GM12878 (cell line): ENCODE results near the gene SLCO2A1. TPM values are rescaled to one million over a fixed set of nuclear protein-coding genes. Genes with fewer than 3 reads are reported as not detected.

ENCODE experiments used
- MEF2B ChIP-seq: fragments of 450-650 bp; IDR thresholded peaks from 2 replicates; pipeline ENCODE4 v1.6.1; 2018; ENCODE audit warnings: mild to moderate bottlenecking, moderate library complexity; ENCODE audit not compliant: partially characterized antibody, poor library complexity, severe bottlenecking
- TCF3 ChIP-seq: IDR thresholded peaks from 2 replicates; pipeline ENCODE4 v1.6.1; 2012; ENCODE audit warnings: low read depth, mild to moderate bottlenecking, low read length, borderline replicate concordance; ENCODE audit not compliant: insufficient read depth
- polyA plus RNA-seq, 11 experiments: library from polyadenylated mRNA; depleted of rRNA in 4 of 11; unstranded in 6 of 11; stranded (reverse) in 5 of 11; fragments of >200 nt; fragmentation: Nextera tagmentation in 4 of 11; fragmentation: Illumina TruSeq in 1 of 11; extraction: Ambion mirVana in 4 of 11; extraction: Trizol in 1 of 11; gene quantifications; 1 replicate in 1 of 11; 2 replicates in 10 of 11; pipeline versions ENCODE4 v1.2.1 to v1.2.3, GENCODE V29; 2011 to 2016; ENCODE audit warnings: inconsistent platforms in 2 of 11, missing spikeins in 2 of 11, low read depth in 1 of 11
- total RNA-seq, 4 experiments: library from RNA; depleted of rRNA in 3 of 4; stranded (reverse); fragments of >200 nt in 3 of 4; fragmentation: Illumina TruSeq in 1 of 4; extraction: Trizol in 1 of 4; gene quantifications; 2 replicates each; pipeline versions ENCODE4 v1.2.1 to v1.2.3, GENCODE V29; 2013 to 2021
- TF ChIP-seq, protein P1 (sequence below): IDR thresholded peaks from 2 replicates; pipeline ENCODE4 v1.6.1; 2012; ENCODE audit warnings: low read depth, low read length, improper control_type of control experiment
- TF ChIP-seq, protein P2 (sequence below), 3 experiments: IDR thresholded peaks in 2 of 3; conservative IDR thresholded peaks in 1 of 3; 2 replicates each; pipeline ENCODE4 v1.5.1; 2011; ENCODE audit warnings: low read depth in 3 of 3, low read length in 3 of 3, mild to moderate bottlenecking in 3 of 3, control low read depth in 2 of 3, moderate library complexity in 2 of 3, inconsistent platforms in 1 of 3, mixed read lengths in 1 of 3; ENCODE audit not compliant: control insufficient read depth in 2 of 3, insufficient read depth in 1 of 3; ENCODE audit errors: extremely low read depth in 1 of 3
- TF ChIP-seq, protein P3 (sequence below): IDR thresholded peaks from 2 replicates; pipeline ENCODE4 v1.6.1; 2011; ENCODE audit warnings: borderline replicate concordance, low read depth, mild to moderate bottlenecking, moderate library complexity, mixed read lengths, low read length; ENCODE audit not compliant: insufficient read depth; ENCODE audit errors: extremely low read length
- TF ChIP-seq, protein P4 (sequence below): IDR thresholded peaks from 2 replicates; pipeline ENCODE4 v1.6.1; 2011; ENCODE audit warnings: low read depth, mild to moderate bottlenecking, low read length, moderate library complexity, borderline replicate concordance; ENCODE audit errors: extremely low read depth
- TF ChIP-seq, protein P5 (sequence below): IDR thresholded peaks from 2 replicates; pipeline ENCODE4 v1.6.1; 2012; ENCODE audit warnings: mild to moderate bottlenecking, low read depth, low read length

SLCO2A1 gene
- total and polyA plus RNA-seq, 10 of the 15 experiments (the other 5 are each of a cell fraction or from before 2014, with no cell fraction given) = 0.05 TPM; not detected in 9

DNA sequence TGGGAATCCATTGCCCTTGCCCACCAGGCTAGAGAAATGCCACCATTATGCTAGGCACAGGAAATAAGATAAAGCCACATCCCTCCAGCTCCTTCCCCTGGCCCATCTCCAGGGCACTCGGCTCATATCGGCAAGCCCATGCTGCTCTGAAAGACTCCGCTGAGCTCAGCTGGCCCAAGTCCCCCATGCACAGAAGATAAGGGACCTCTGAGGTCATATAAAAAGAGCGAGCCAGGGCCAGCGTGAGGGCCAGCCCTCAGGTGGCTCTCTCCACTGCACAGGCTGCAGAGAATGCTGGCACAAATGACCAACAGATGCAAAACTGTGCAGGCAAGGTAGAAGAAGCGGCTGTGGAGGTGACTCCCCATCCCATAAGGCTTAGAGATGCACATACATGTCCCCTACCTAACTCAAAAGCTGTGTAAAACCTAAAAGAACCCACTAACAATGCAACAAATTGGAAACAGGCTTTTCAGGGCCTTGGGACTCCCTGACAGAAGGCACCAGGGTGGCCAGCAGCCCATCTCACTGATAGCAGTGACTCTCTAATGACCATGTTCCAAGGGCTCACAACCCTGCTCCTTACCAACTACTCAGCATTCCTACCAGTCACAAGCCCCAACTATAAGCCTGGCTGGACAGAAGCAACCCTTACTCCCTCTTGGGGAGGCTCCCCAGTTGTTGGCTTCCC, 137.0 kb downstream of the SLCO2A1 start (continued):
- TF ChIP-seq, protein P1, sequence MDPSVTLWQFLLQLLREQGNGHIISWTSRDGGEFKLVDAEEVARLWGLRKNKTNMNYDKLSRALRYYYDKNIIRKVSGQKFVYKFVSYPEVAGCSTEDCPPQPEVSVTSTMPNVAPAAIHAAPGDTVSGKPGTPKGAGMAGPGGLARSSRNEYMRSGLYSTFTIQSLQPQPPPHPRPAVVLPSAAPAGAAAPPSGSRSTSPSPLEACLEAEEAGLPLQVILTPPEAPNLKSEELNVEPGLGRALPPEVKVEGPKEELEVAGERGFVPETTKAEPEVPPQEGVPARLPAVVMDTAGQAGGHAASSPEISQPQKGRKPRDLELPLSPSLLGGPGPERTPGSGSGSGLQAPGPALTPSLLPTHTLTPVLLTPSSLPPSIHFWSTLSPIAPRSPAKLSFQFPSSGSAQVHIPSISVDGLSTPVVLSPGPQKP = no peak
- TF ChIP-seq, protein P2, sequence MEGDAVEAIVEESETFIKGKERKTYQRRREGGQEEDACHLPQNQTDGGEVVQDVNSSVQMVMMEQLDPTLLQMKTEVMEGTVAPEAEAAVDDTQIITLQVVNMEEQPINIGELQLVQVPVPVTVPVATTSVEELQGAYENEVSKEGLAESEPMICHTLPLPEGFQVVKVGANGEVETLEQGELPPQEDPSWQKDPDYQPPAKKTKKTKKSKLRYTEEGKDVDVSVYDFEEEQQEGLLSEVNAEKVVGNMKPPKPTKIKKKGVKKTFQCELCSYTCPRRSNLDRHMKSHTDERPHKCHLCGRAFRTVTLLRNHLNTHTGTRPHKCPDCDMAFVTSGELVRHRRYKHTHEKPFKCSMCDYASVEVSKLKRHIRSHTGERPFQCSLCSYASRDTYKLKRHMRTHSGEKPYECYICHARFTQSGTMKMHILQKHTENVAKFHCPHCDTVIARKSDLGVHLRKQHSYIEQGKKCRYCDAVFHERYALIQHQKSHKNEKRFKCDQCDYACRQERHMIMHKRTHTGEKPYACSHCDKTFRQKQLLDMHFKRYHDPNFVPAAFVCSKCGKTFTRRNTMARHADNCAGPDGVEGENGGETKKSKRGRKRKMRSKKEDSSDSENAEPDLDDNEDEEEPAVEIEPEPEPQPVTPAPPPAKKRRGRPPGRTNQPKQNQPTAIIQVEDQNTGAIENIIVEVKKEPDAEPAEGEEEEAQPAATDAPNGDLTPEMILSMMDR (IDR thresholded peaks at IDR 0.05 in 2 of 3, conservative IDR thresholded peaks at IDR 0.05 in 1 of 3; ENCODE audit: control insufficient read depth in 2 of 3, extremely low read depth in 1 of 3, insufficient read depth in 1 of 3, low read depth in 3 of 3, low read length in 3 of 3) = no peak
- TF ChIP-seq, protein P3, sequence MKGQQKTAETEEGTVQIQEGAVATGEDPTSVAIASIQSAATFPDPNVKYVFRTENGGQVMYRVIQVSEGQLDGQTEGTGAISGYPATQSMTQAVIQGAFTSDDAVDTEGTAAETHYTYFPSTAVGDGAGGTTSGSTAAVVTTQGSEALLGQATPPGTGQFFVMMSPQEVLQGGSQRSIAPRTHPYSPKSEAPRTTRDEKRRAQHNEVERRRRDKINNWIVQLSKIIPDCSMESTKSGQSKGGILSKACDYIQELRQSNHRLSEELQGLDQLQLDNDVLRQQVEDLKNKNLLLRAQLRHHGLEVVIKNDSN = no peak
- TF ChIP-seq MEF2B (no peak), TCF3 (no peak)
- TF ChIP-seq, protein P4, sequence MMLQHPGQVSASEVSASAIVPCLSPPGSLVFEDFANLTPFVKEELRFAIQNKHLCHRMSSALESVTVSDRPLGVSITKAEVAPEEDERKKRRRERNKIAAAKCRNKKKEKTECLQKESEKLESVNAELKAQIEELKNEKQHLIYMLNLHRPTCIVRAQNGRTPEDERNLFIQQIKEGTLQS = no peak
- TF ChIP-seq, protein P5, sequence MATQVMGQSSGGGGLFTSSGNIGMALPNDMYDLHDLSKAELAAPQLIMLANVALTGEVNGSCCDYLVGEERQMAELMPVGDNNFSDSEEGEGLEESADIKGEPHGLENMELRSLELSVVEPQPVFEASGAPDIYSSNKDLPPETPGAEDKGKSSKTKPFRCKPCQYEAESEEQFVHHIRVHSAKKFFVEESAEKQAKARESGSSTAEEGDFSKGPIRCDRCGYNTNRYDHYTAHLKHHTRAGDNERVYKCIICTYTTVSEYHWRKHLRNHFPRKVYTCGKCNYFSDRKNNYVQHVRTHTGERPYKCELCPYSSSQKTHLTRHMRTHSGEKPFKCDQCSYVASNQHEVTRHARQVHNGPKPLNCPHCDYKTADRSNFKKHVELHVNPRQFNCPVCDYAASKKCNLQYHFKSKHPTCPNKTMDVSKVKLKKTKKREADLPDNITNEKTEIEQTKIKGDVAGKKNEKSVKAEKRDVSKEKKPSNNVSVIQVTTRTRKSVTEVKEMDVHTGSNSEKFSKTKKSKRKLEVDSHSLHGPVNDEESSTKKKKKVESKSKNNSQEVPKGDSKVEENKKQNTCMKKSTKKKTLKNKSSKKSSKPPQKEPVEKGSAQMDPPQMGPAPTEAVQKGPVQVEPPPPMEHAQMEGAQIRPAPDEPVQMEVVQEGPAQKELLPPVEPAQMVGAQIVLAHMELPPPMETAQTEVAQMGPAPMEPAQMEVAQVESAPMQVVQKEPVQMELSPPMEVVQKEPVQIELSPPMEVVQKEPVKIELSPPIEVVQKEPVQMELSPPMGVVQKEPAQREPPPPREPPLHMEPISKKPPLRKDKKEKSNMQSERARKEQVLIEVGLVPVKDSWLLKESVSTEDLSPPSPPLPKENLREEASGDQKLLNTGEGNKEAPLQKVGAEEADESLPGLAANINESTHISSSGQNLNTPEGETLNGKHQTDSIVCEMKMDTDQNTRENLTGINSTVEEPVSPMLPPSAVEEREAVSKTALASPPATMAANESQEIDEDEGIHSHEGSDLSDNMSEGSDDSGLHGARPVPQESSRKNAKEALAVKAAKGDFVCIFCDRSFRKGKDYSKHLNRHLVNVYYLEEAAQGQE = no peak
